IPS-18c (cell line): ENCODE results near the gene TTC39C.
"Not testable (repeated sequence)": the region's sequence is repeated elsewhere in the genome, so short reads cannot be mapped to it uniquely, and the experiment has no call there.

Experiments
- H3K4me3 ChIP-seq: 2 replicates; pipeline ENCODE4 v1.7.0; 2013; ENCODE audit warnings: low read depth, mild to moderate bottlenecking, low read length, moderate library complexity; ENCODE audit not compliant: insufficient read depth
- H3K9me3 ChIP-seq: one replicate; pipeline ENCODE4 v1.6.1; 2013; ENCODE audit warnings: mild to moderate bottlenecking, low read length, moderate library complexity; ENCODE audit not compliant: control insufficient read depth, insufficient read depth

Gene TTC39C

DNA sequence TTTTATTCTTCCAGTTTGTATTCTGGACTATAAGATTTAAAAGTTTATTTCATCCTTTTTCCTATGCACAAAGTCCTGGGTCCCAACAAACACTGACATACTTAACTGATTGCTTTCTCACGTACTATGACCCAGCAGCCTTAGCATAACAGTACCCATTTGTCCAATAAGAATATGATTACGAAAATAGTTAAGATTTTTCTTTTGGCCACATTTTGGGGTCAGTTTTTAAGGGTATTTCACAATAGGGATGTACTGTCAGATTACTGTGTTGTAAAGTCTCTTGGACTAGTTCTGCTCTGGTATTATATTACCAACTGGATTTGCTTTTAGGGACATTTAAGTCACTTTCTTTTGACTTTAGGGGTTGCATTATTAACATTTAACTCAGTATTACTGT is 46.1 kb downstream of the TTC39C start:
- Histone ChIP-seq H3K4me3 (no peak overlapping the region), H3K9me3 (no peaks in the 10 kb centered on the region)

- no peaks in the 10 kb centered on the region for H3K9me3 ChIP-seq
- H3K4me3 ChIP-seq, result no peak overlapping the region
Observed at GRCh38 chr18:24063121-24063731, 48.7 kb downstream of the TTC39C start.

DNA sequence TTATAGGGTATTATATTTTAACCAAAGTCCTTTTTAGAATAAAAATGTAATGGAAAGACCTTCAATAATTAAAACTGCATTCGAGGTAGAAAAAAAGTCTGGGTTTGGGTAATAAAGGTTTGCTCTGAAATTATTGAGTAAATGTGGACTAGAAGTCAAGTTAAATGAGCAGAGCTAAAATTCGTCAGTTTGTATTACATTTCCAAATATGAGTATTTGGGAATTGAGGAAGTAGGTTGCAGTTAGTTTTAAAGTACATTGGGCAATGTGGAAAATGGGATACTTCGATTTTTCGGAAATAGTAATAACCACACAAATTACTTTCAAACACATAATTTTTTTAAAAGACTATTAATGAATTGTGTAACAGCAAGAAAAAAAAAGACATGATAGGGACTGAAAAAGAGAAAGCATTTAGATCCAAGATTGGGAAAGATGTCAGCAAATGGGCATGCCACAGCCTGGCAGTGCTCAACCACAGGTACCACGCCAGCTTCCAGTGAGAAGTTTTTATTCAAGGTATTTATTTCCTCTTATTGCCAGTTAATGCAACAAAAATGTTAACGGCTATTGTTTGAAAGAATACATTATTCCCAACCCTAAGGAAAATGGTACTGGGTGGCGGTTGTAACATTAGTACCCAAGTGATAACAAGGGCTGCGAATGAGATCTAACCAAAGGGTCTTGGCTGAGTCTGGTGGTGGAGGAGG is 50.0 kb downstream of the TTC39C start:
- Histone ChIP-seq H3K9me3 (no peaks in the 10 kb centered on the region), H3K4me3 (no peak overlapping the region)

DNA sequence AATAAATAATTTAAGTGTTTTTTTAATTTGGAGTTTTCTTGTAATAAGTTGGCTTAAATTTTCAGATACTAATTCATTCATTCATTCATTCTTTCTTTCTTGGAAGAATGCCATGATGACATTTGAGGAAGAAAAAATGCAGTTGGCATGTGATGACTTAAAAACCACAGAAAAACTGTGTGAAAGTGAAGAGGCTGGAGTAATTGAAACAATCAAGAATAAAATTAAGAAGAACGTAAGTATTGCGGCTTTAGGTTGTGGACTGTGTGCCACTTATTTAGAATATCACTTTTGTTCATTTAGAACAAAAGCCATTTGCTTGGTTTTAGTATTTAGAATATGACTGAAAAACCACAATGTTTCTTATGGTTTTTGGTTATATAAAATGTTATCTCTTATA is 51.4 kb downstream of the TTC39C start:
- no peaks in the 10 kb centered on the region for H3K9me3 ChIP-seq
- H3K4me3 ChIP-seq, result no peak overlapping the region

DNA sequence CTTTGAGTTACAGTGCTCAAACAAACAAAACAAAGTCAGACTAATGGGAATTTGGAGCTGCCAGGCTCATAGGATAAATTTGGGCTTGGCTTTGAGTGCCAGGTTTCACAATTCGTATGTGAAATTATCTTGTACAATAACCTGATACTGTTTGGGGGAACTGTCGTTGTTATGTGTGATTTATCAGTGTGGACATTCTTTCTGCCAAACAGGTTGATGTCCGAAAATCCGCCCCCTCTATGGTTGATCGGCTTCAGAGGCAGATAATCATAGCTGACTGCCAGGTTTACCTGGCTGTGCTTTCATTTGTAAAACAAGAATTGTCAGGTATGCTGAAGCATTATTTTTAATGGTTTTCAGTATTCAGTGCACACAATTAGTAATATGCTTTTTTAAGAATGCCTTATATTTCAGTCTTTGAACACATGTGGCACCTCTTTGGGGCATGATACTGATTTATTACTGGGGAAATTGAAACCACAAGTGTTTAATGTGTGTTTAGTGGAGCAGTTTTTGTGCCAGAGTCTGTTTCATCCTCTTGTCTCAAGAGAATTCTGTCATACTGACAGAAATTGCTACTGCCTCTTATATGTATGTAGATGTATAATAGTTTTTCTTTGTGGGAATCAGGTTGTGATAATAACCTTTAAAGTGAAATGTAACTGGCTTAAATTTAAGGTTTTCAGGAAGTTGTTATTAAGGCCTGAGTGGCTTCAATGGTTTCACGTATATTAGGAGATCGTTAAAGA is 54.6 kb downstream of the TTC39C start:
- Histone ChIP-seq H3K4me3 (no peak overlapping the region), H3K9me3 (no peaks in the 10 kb centered on the region)

GRCh38 chr18:24071029-24071428 is 56.5 kb downstream of the TTC39C start:
- no peak overlapping the region for H3K4me3 ChIP-seq
- no peaks in the 10 kb centered on the region for H3K9me3 ChIP-seq

DNA sequence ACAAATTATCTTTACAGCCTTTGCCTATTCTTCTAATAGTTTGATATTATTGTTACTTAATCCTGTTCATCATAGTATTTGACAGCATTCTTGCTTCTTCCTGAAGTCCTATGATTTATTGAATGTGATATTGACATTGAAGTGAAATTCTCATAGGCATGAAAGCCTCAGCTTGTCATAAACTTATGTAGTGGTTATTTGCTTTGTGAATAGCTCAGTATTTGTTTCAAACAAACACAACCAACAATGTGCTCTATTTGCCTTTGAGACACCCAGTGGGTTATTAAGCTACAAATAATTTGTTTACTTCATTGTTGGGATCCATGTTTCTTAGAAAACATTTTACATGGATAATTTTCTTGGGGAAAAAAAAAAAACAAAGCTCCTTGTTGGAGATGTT is 57.2 kb downstream of the TTC39C start:
- no peaks in the 10 kb centered on the region for H3K9me3 ChIP-seq
- H3K4me3 ChIP-seq, result no peak overlapping the region

GRCh38 chr18:24072743-24073142 is 58.2 kb downstream of the TTC39C start:
- Histone ChIP-seq H3K4me3 (no peak overlapping the region), H3K9me3 (no peaks in the 10 kb centered on the region)

GRCh38 chr18:24073791-24074190 is 59.2 kb downstream of the TTC39C start:
- Histone ChIP-seq H3K9me3 (no peaks in the 10 kb centered on the region), H3K4me3 (no peak overlapping the region)

DNA sequence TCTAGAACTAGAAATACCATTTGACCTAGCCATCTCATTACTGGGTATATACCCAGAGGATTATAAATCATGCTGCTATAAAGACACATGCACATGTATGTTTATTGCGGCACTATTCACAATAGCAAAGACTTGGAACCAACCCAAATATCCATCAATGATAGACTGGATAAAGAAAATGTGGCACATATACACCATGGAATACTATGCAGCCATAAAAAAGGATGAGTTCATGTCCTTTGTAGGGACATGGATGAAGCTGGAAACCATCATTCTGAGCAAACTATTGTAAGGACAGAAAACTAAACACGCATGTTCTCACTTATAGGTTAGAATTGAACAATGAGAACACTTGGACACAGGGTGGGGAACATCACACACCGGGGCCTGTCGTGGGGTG is 60.2 kb downstream of the TTC39C start:
- H3K9me3 ChIP-seq, H3K4me3 ChIP-seq: not testable (repeated sequence)

DNA sequence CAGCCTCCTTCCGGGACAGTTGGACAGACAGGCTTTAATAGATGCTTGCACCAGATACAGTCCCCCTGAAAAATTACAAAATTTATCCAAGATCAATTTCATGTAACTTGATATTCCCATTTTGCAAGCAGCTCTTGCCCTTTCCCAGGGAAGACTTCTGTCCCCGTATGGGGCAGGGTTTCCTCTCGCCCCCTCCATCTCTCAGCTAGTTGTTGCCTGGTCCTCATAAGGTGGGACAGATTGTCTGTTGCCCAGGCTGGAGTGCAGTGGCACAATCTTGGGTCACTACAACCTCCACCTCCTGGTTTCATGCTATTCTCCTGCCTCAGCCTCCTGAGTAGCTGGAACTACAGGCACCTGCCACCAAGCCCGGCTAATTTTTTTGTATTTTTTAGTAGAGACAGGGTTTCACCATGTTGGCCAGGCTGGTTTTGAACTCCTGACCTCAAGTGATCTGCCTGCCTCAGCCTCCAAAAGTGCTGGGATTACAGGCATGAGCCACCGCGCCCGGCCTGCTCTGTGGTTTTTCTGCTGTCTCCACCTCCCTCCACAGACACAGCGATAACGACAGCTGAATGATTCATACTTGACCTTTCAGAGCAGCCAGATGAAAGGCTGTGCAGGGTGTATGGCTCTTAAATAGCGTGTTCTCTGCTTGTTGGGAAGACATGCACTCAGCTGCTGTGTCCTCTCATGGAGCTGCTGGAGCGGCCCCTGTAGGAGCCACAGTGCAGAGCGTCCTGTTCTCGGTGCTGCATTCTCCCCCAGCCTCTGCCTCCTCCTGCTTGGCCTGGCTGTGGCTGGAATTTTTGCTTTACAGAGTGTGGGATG is 61.4 kb downstream of the TTC39C start:
- Histone ChIP-seq H3K4me3 (no peak overlapping the region), H3K9me3 (no peaks in the 10 kb centered on the region)

- no peaks in the 10 kb centered on the region for H3K9me3 ChIP-seq
- H3K4me3 ChIP-seq, result no peak overlapping the region
Observed at GRCh38 chr18:24076950-24077349, 62.4 kb downstream of the TTC39C start.

DNA sequence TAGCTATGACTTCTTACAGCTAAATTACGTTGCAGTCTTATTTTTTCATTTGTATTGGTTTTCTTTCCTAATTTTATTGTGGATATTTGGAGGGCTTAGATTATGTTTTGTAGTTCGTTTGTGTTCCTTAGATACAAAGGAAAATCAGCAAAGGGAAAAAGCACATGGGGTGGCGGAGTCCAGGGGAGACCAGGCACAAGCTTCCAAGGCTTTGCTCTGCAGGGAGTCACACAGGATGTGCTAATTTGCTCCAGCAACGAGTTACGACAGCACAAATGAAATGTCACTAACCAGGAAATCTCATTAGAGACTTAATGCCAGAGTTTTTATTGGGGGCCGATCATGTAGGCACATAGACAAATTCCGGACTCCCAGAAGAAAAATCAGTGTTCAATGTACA is 63.8 kb downstream of the TTC39C start:
- Histone ChIP-seq H3K9me3 (no peaks in the 10 kb centered on the region), H3K4me3 (no peak overlapping the region)

DNA sequence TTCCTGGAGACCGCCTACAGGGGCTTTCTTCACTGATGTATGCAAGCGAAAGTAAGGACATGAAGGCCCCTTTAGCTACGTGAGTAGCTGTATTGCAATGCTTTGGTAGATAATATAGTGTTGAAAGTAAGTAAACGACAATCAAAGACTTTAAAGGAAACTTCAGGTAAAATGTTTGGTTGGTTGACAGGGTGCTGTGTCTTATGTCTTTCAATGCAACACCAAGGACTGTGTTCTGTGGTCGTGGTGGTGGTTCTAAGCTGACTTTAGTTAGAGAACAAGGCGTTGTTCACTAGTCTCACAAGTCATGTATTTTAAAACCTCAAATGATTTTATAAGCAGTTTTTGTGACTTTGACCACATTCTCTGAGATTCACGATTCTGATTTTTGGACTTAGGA is 66.3 kb downstream of the TTC39C start:
- Histone ChIP-seq H3K4me3 (no peak overlapping the region), H3K9me3 (no peaks in the 10 kb centered on the region)

DNA sequence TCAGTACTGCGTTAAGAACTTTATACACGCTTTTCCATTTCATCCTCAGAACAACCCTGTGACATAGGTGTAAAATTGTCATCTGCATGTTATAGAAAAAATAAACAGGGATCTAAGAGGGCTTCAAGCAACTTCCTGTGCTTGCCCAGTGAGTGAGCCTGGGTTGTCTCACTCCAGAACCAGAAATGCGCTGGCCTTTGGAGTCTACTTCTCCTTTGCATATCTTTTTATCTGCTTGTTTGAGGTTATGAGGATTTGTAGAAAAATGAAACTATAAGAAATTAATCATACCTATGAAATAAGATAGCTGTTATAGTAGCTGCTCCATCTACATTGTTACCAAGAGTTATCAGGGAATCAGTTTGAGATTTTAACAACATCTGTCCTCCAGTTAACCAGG is 69.0 kb downstream of the TTC39C start:
- no peak overlapping the region for H3K4me3 ChIP-seq
- H3K9me3 ChIP-seq, result no peaks in the 10 kb centered on the region

GRCh38 chr18:24086082-24086481 is 71.5 kb downstream of the TTC39C start:
- no peaks in the 10 kb centered on the region for H3K9me3 ChIP-seq
- H3K4me3 ChIP-seq, result no peak overlapping the region

- Histone ChIP-seq H3K9me3 (no peaks in the 10 kb centered on the region), H3K4me3 (no peak overlapping the region)
Observed at GRCh38 chr18:24089076-24089475, 74.5 kb downstream of the TTC39C start.
